Hematopoietic multipotent progenitor cell treated with erythropoietin and hydrocortisone succinate and interleukin-3 and kit ligand, for 4 days (in vitro differentiated cells): ENCODE data around the gene MYO7B.

ENCODE experiments used
- DNase-seq: peaks from one replicate; pipeline ENCODE4 v3.0.0-alpha.2; 2015

MYO7B gene

GRCh38 chr2:127535422-127535901 lies at the start of gene MYO7B:
Gene MYO7B (plus strand): TSS chr2:127535683. CDS start chr2:127559723, 24,040 bp downstream.
- no peak for DNase-seq

GRCh38 chr2:127485694-127486071 lies 49.8 kb upstream of the MYO7B start:
- DNase-seq: no peak

- peak; percentile 70 for DNase-seq
Measured at GRCh38 chr2:127486247-127487058, 49.0 kb upstream of the MYO7B start.

GRCh38 chr2:127490283-127490682 lies 45.2 kb upstream of the MYO7B start:
- no peak for DNase-seq

GRCh38 chr2:127498386-127498785 lies 37.1 kb upstream of the MYO7B start:
- peak; percentile 67 for DNase-seq

GRCh38 chr2:127503491-127503890 lies 32.0 kb upstream of the MYO7B start:
- no peak for DNase-seq

GRCh38 chr2:127504552-127505430 lies 30.7 kb upstream of the MYO7B start:
- DNase-seq: no peak

- DNase-seq: peak; percentile 43
Measured at GRCh38 chr2:127506510-127506909, 29.0 kb upstream of the MYO7B start.

GRCh38 chr2:127508023-127508630 lies 27.4 kb upstream of the MYO7B start:
- DNase-seq: no peak

GRCh38 chr2:127508631-127509034 lies 26.9 kb upstream of the MYO7B start:
- peak; percentile 57 for DNase-seq

- DNase-seq: no peak
Measured at GRCh38 chr2:127510073-127510472, 25.4 kb upstream of the MYO7B start.

- no peak for DNase-seq
Measured at GRCh38 chr2:127511090-127511695, 24.3 kb upstream of the MYO7B start.

- DNase-seq: no peak
Measured at GRCh38 chr2:127511917-127512316, 23.6 kb upstream of the MYO7B start.

- no peak for DNase-seq
Measured at GRCh38 chr2:127512362-127512761, 23.1 kb upstream of the MYO7B start.

- no peak for DNase-seq
Measured at GRCh38 chr2:127514076-127514475, 21.4 kb upstream of the MYO7B start.

- no peak for DNase-seq
Measured at GRCh38 chr2:127514485-127514884, 21.0 kb upstream of the MYO7B start.

- DNase-seq: no peak
Measured at GRCh38 chr2:127515383-127515915, 20.0 kb upstream of the MYO7B start.

GRCh38 chr2:127516041-127516762 lies 19.3 kb upstream of the MYO7B start:
- no peak for DNase-seq

GRCh38 chr2:127517465-127517864 lies 18.0 kb upstream of the MYO7B start:
- no peak for DNase-seq

- no peak for DNase-seq
Measured at GRCh38 chr2:127520424-127520823, 15.1 kb upstream of the MYO7B start.

- no peak for DNase-seq
Measured at GRCh38 chr2:127523269-127523939, 12.1 kb upstream of the MYO7B start.
